ENCODE results near the gene NABP2. TPM values are rescaled to one million over a fixed set of nuclear protein-coding genes. Genes with fewer than 3 reads are reported as not detected.

NABP2 gene
- total and polyA plus RNA-seq, 10 of the 15 experiments (the other 5 are each of a cell fraction or from before 2014, with no cell fraction given): 20.7 to 97.9 (median 60.9) TPM

- intact Hi-C loops (cut with micrococcal nuclease; ENCODE audit: unreplicated experiment): no loop called here
- H3K27ac ChIP-seq (ENCODE audit: control insufficient read depth, insufficient read depth): no peak overlapping the region
- H3K9me3 ChIP-seq (replicated peaks; ENCODE audit: control insufficient read depth, insufficient read depth, low read length): no peaks in the 10 kb centered on the region
- SMC1A ChIA-PET (ENCODE audit: uncharacterized antibody, unreplicated experiment): no interaction called here
- H3K9ac ChIP-seq (ENCODE audit: control insufficient read depth, insufficient read depth, low read length): no peak overlapping the region
- no peak overlapping the region for H3K4me3 ChIP-seq
- CTCF ChIA-PET: interaction anchor here (1.0 kb wide), 1 partner anchor 221 kb away, joined by 3 read pairs; no protein-coding TSS in a partner anchor
- H3K27me3 ChIP-seq (replicated peaks in 1 of 2; ENCODE audit: control insufficient read depth in 2 of 2, insufficient read depth in 2 of 2, low read length in 1 of 2): no peaks in the 10 kb centered on the region
- 84% methylated on average over 13 of the region's 13 CpGs for WGBS (ENCODE audit: insufficient coverage, insufficient replicate concordance, low lambda C conversion rate, missing lambda C conversion rate)
- H3K79me2 ChIP-seq (ENCODE audit: control insufficient read depth, insufficient read depth, low read length): no peaks in the 10 kb centered on the region
- no peak for ATAC-seq
- no peak for DNase-seq (ENCODE audit: low read depth, low spot score)
- no TSS peak for BruUV-seq (replicated peaks)
- H2AFZ ChIP-seq (ENCODE audit: control insufficient read depth, low read depth, low read length): no peak overlapping the region
- H4K20me1 ChIP-seq (ENCODE audit: control insufficient read depth, insufficient read depth): no peaks in the 10 kb centered on the region
- H3K4me2 ChIP-seq (ENCODE audit: control insufficient read depth, insufficient read depth): no peak overlapping the region
- H3K4me1 ChIP-seq (ENCODE audit: control insufficient read depth, insufficient read depth, low read length): no peaks in the 10 kb centered on the region
- RAD21 ChIA-PET (ENCODE audit: unreplicated experiment): no interaction called here
- POLR2A ChIA-PET: no interaction called here
- H3K36me3 ChIP-seq (ENCODE audit: control insufficient read depth in 2 of 2, insufficient read depth in 2 of 2, low read length in 1 of 2): peaks cover 12 to 25% of the 10 kb centered on the region in 2 experiments
- TF ChIP-seq ZBTB33 (IDR thresholded peaks at IDR 0.05): no peak
- TF ChIP-seq FOXM1 (IDR thresholded peaks at IDR 0.05; ENCODE audit: low read depth, low read length): no peak
- no peak for TF ChIP-seq SUZ12 (IDR thresholded peaks at IDR 0.05; ENCODE audit: unreplicated experiment)
- no peak for TF ChIP-seq POLR2AphosphoS5 (IDR thresholded peaks at IDR 0.05; ENCODE audit: low read length)
- no peak for TF ChIP-seq ZNF274 (IDR thresholded peaks at IDR 0.05; ENCODE audit: insufficient read depth, insufficient read length)
- no peak for TF ChIP-seq RELA (IDR thresholded peaks at IDR 0.05; ENCODE audit: borderline replicate concordance, partially characterized antibody)
- TF ChIP-seq CHD1 (IDR thresholded peaks at IDR 0.05; ENCODE audit: low read depth, low read length): no peak
- TF ChIP-seq IRF3 (IDR thresholded peaks at IDR 0.05): no peak
- TF ChIP-seq ZBTB4 (CRISPR knock-in tag; IDR thresholded peaks at IDR 0.05): no peak
- no peak for TF ChIP-seq NR2C1 (IDR thresholded peaks at IDR 0.05)
- no peak for FAIRE-seq
- in situ Hi-C loops (cut with MboI): no loop called here
Measured at GRCh38 chr12:56242986-56243385, 18.8 kb downstream of the NABP2 start.

Data from GM12878 (cell line).